Subcutaneous adipose tissue (tissue), 4 donors: ENCODE results near the gene ECI2. TPM values are rescaled to one million over a fixed set of nuclear protein-coding genes. Genes with fewer than 3 reads are reported as not detected.

Experiments used
- CTCF ChIP-seq: fragments of 450-650 bp; IDR thresholded peaks from one replicate; pipeline ENCODE4 v1.5.1; 2016; ENCODE audit warnings: low read depth, mild to moderate bottlenecking, control low read depth, antibody characterized with exemption, moderate library complexity
- total RNA-seq, 4 donors: library from RNA; depleted of rRNA; stranded (reverse); fragments of >200 nt; gene quantifications; one replicate each; pipeline ENCODE4 v1.1.0, GENCODE V29; 2016

The ECI2 gene
- total RNA-seq, 4 donors from 2014 or later: 57.3 to 102 (median 75.8) TPM

- no peak for TF ChIP-seq CTCF
Observed at GRCh38 chr6:4113649-4114048, 21.7 kb downstream of the ECI2 start.

DNA sequence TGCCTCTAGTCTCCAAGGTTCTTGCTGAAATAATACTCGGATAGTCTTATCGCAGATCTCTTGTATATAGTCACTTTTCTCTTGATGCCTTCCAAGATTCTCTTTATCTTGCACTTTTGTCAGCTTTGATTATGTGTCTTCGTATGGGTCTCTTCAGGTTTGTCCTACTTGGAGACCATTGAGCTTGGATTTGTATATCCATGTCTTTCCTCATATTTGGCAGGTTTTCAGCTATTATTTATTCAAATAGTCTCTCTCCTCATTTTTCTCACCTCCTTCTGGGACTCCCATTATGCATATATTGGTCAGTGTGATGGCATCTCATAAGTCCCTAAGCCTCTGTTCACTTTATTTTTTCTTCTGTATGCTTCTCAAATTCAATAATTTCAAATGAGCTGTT, 23.0 kb downstream of the ECI2 start:
- no peak for TF ChIP-seq CTCF

DNA sequence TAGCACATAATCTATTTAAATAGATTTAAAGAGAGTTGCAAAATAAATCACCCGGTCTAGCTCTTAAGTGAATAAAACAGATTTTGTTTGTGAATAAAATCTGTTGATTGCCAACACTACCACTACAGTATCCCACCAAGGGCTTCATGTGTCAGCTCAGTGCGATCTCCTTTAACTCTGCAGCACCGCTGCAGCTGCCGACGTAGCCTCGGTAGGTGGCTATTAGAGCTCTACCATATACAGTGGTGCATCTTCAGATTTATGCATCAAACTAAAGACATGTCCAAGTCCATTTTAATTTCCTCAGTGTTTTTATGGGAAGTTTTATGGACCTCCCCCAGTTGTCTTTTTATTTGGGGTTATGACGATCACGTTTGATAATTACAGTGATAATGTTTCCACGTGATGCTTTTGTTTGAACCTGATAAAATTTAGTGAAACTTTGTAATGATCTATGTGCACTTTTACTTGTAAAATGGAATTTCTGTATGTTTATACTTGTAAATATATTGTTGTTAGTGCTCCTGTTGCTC, 26.7 kb downstream of the ECI2 start:
- no peak for TF ChIP-seq CTCF

DNA sequence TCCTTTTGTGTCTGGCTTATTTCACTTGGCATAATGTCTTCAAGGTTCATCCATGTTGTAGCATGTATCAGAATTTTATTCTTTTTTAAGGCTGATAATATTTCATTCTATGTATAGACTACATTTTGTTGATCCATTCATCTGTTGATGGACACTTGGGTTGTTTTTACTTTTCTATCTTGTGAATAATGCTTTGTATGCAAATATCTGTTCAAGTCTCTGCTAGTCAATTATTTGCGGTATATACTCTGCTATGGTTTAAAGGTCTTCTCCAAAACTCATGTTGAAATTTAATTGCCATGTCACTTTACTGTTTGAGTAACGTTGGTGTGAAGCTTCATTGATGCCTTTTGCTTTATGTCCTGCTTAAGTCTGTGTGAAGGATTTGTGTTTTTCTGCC, 27.5 kb downstream of the ECI2 start:
- no peak for TF ChIP-seq CTCF

DNA sequence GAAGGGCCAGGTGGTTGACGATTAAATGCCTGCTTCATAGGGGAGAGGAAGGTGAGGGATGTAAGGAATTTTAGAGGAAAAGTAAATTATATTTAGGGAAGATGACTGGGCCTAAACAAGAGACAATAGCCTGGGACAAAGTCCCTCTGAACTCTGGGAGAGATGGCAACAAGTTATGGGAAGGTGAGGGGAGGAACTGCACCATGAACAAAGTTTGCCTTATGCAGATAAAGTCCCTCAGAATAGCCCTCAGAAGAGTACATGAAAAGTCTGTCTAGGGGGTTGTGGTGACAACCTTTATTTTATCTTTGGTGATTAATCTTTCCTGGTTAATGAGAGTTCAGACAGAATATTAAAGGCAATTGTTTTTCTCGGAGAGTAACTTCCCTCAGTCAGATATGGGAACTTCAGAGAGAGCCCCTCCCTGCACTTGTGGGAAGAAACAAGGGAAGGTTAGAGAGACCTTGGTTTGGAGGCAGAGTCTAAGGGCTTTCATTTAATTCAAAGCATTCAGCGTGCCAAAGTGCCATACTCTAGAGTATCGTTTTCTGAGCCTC, 29.3 kb downstream of the ECI2 start:
- TF ChIP-seq CTCF: no peak

GRCh38 chr6:4103929-4104328, 31.4 kb downstream of the ECI2 start:
- no peak for TF ChIP-seq CTCF

DNA sequence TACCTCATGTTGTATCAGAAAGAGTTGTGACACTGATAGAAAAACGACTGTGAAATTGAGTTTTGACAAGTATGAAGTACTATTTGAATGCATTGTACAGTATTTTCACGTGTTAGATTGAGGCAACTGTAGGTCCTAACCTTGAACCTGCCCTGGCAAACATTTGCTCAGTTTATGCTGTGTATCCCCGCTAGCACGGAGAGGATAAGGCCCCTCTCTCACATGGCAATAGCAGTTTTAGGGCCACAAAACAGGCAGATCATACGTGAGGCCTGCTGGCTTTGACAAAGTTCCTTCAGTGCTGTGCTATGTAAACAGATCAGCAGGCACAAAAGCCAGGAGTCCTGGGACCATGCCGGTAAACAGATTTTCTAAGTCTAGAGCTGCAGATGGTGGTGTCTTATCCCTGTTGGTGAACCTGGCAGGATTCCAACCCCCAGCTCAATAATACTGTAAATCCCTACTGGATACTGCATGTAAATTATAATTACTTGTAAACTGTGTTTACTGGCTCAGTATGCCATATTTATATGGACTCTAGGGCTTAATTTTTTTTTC, 32.6 kb downstream of the ECI2 start:
- TF ChIP-seq CTCF: no peak
